ENCODE results near the gene ASAP3. TPM values are rescaled to one million over a fixed set of nuclear protein-coding genes. Genes with fewer than 3 reads are reported as not detected.

The ASAP3 gene
- total RNA-seq, 1 experiment from 2014 or later, result 71.2 TPM

DNA sequence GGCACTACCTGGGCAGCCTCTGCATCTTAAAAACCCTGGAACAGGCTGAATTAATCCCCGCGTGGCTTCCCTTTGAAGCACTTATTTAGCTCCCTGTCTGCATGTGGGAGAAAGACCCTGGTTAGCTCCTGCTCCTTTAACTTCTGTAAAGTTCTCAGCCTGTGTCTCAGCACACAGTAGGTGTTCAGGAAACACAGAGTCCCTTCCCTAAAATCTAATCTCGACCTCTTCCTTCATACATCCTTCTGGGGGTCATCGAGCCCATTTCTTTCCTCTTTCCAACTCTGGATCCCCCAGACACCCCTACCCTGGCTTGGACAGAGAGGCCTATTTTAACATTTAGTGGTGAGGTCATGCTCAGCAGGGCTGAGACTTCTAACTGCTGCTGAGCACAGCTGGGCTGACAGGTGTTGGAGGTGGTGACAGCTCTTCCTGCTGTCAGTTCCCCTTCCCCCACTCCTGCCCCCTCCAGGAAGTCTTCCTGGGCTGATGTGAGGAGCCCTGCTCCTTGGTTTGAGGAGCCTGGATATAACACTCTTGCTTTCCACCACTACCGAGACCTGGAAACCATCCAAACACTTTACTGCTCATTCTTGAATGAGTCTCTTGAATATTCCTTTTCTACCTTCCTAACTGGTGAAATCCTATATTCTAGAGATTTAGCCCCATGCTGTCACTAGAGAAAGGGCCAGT is 41.7 kb upstream of the ASAP3 start (continued):
- TF ChIP-seq, protein P1, sequence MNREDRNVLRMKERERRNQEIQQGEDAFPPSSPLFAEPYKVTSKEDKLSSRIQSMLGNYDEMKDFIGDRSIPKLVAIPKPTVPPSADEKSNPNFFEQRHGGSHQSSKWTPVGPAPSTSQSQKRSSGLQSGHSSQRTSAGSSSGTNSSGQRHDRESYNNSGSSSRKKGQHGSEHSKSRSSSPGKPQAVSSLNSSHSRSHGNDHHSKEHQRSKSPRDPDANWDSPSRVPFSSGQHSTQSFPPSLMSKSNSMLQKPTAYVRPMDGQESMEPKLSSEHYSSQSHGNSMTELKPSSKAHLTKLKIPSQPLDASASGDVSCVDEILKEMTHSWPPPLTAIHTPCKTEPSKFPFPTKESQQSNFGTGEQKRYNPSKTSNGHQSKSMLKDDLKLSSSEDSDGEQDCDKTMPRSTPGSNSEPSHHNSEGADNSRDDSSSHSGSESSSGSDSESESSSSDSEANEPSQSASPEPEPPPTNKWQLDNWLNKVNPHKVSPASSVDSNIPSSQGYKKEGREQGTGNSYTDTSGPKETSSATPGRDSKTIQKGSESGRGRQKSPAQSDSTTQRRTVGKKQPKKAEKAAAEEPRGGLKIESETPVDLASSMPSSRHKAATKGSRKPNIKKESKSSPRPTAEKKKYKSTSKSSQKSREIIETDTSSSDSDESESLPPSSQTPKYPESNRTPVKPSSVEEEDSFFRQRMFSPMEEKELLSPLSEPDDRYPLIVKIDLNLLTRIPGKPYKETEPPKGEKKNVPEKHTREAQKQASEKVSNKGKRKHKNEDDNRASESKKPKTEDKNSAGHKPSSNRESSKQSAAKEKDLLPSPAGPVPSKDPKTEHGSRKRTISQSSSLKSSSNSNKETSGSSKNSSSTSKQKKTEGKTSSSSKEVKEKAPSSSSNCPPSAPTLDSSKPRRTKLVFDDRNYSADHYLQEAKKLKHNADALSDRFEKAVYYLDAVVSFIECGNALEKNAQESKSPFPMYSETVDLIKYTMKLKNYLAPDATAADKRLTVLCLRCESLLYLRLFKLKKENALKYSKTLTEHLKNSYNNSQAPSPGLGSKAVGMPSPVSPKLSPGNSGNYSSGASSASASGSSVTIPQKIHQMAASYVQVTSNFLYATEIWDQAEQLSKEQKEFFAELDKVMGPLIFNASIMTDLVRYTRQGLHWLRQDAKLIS (CRISPR knock-in tag; IDR thresholded peaks at IDR 0.05; ENCODE audit: borderline replicate concordance), result no peak
- TF ChIP-seq, protein P2, sequence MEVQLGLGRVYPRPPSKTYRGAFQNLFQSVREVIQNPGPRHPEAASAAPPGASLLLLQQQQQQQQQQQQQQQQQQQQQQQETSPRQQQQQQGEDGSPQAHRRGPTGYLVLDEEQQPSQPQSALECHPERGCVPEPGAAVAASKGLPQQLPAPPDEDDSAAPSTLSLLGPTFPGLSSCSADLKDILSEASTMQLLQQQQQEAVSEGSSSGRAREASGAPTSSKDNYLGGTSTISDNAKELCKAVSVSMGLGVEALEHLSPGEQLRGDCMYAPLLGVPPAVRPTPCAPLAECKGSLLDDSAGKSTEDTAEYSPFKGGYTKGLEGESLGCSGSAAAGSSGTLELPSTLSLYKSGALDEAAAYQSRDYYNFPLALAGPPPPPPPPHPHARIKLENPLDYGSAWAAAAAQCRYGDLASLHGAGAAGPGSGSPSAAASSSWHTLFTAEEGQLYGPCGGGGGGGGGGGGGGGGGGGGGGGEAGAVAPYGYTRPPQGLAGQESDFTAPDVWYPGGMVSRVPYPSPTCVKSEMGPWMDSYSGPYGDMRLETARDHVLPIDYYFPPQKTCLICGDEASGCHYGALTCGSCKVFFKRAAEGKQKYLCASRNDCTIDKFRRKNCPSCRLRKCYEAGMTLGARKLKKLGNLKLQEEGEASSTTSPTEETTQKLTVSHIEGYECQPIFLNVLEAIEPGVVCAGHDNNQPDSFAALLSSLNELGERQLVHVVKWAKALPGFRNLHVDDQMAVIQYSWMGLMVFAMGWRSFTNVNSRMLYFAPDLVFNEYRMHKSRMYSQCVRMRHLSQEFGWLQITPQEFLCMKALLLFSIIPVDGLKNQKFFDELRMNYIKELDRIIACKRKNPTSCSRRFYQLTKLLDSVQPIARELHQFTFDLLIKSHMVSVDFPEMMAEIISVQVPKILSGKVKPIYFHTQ (CRISPR knock-in tag; IDR thresholded peaks at IDR 0.05), result no peak
- no peak for TF ChIP-seq ZNF396 (CRISPR knock-in tag; IDR thresholded peaks at IDR 0.05; ENCODE audit: borderline replicate concordance)

DNA sequence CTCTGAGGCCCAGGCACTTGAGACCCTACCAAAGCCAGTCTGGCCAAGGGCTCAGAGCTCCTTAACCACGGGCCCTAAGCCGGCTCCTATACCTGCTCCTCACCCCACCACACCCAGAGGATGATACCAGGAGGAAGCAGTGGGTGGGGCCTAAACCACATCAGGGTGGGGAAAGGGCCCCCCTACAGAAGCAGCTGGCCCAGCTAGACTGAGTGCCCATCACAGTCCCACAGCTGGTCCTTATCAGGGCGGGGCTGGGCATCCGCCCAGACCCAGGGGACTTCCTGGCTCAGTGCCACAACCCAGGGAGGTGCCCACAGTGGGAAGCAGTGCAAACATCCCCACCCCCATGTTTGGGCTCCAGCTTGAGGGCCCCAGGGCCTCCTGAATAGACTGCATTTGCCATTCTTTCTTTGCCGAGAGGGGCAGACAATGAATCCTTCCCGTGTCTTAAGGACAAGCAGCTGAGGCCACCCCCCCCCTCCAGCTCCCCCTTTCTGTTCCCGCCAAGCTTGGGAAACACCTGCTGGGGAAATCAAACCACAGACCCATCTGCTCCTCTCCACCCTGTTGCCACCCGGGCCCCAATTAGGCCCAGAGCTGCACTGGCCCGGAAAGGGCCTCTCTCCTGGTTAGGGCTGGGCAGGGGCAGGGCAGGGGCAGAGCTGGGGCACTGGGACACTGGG is 40.9 kb upstream of the ASAP3 start:
- Mint-ChIP-seq H3K36me3 (peaks cover 5% of the 10 kb centered on the region), H3K9me3 (no peaks in the 10 kb centered on the region), H3K4me1 (peaks cover 15% of the 10 kb centered on the region), H3K4me3 (no peak overlapping the region), H3K27ac (no peak overlapping the region), H3K27me3 (ENCODE audit: low read depth) (peaks cover 15% of the 10 kb centered on the region)
- CTCF ChIA-PET, result interaction anchor here (0.6 to 8.0 kb wide), 6 partner anchors 15 to 247 kb away, joined by 3 to 101 read pairs (median 8); no protein-coding TSS in a partner anchor
- DNase-seq (ENCODE audit: low spot score), result no peak
- POLR2A ChIA-PET, result interaction anchor here (0.7 to 1.8 kb wide), 4 partner anchors 15 to 34 kb away, joined by 3 to 5 read pairs (median 4); no protein-coding TSS in a partner anchor
- no peak; the same call in 1 of the 2 replicates for ATAC-seq
- TF ChIP-seq, protein P1 (CRISPR knock-in tag; IDR thresholded peaks at IDR 0.05; ENCODE audit: borderline replicate concordance), result no peak

DNA sequence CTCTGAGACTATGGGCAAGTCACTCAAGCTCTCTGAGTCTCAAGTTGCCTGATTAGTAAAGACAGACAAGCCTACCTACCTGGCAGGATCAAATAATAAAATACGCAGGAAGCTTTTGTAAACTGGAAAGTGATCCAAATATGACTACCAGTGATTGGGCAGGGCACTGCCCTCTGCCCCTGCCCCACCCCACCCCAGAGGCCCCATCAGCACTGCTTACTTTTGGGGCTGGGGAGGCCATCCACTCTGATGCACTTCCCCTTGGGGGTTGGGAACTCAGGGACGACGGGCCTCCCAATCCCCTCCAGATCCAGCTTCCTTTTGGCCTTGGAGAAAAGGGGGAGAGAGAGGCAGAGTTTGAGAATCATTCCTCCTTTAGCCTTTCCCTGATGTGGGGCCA is 40.2 kb upstream of the ASAP3 start:
- POLR2A ChIA-PET, result no interaction called here
- Mint-ChIP-seq H3K4me3 (no peak overlapping the region), H3K27ac (no peak overlapping the region), H3K36me3 (peaks cover 7% of the 10 kb centered on the region), H3K27me3 (ENCODE audit: low read depth) (peaks cover 8% of the 10 kb centered on the region), H3K4me1 (peaks cover 15% of the 10 kb centered on the region), H3K9me3 (no peaks in the 10 kb centered on the region)
- DNase-seq (ENCODE audit: low spot score) (no peak), ATAC-seq (no peak)
- CTCF ChIA-PET, result interaction anchor here (1.3 to 8.0 kb wide), 4 partner anchors 16 to 248 kb away, joined by 3 to 101 read pairs (median 12); no protein-coding TSS in a partner anchor
- TF ChIP-seq KAT7 (CRISPR knock-in tag; IDR thresholded peaks at IDR 0.05; ENCODE audit: borderline replicate concordance) (no peak), GABPB1 (CRISPR knock-in tag; IDR thresholded peaks at IDR 0.05) (no peak), RELA (CRISPR knock-in tag; IDR thresholded peaks at IDR 0.05; ENCODE audit: borderline replicate concordance) (no peak), NFYB (CRISPR knock-in tag; conservative IDR thresholded peaks at IDR 0.05; ENCODE audit: low read depth) (no peak), ZNF138 (CRISPR knock-in tag; conservative IDR thresholded peaks at IDR 0.05) (no peak), NR3C1 (CRISPR knock-in tag; conservative IDR thresholded peaks at IDR 0.05; ENCODE audit: low read depth) (no peak), NR2C2 (CRISPR knock-in tag; IDR thresholded peaks at IDR 0.05) (no peak), ATF1 (CRISPR knock-in tag; IDR thresholded peaks at IDR 0.05) (no peak), SMAD4 (CRISPR knock-in tag; IDR thresholded peaks at IDR 0.05) (no peak)
- TF ChIP-seq, protein P3, sequence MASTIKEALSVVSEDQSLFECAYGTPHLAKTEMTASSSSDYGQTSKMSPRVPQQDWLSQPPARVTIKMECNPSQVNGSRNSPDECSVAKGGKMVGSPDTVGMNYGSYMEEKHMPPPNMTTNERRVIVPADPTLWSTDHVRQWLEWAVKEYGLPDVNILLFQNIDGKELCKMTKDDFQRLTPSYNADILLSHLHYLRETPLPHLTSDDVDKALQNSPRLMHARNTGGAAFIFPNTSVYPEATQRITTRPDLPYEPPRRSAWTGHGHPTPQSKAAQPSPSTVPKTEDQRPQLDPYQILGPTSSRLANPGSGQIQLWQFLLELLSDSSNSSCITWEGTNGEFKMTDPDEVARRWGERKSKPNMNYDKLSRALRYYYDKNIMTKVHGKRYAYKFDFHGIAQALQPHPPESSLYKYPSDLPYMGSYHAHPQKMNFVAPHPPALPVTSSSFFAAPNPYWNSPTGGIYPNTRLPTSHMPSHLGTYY (CRISPR knock-in tag; IDR thresholded peaks at IDR 0.05), result no peak
- TF ChIP-seq, protein P4, sequence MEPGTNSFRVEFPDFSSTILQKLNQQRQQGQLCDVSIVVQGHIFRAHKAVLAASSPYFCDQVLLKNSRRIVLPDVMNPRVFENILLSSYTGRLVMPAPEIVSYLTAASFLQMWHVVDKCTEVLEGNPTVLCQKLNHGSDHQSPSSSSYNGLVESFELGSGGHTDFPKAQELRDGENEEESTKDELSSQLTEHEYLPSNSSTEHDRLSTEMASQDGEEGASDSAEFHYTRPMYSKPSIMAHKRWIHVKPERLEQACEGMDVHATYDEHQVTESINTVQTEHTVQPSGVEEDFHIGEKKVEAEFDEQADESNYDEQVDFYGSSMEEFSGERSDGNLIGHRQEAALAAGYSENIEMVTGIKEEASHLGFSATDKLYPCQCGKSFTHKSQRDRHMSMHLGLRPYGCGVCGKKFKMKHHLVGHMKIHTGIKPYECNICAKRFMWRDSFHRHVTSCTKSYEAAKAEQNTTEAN (CRISPR knock-in tag; IDR thresholded peaks at IDR 0.05), result no peak
- TF ChIP-seq, protein P5, sequence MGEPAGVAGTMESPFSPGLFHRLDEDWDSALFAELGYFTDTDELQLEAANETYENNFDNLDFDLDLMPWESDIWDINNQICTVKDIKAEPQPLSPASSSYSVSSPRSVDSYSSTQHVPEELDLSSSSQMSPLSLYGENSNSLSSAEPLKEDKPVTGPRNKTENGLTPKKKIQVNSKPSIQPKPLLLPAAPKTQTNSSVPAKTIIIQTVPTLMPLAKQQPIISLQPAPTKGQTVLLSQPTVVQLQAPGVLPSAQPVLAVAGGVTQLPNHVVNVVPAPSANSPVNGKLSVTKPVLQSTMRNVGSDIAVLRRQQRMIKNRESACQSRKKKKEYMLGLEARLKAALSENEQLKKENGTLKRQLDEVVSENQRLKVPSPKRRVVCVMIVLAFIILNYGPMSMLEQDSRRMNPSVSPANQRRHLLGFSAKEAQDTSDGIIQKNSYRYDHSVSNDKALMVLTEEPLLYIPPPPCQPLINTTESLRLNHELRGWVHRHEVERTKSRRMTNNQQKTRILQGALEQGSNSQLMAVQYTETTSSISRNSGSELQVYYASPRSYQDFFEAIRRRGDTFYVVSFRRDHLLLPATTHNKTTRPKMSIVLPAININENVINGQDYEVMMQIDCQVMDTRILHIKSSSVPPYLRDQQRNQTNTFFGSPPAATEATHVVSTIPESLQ (CRISPR knock-in tag; IDR thresholded peaks at IDR 0.05), result no peak

All from WTC11 (cell line).